Cerebellar nuclear complex (tissue), 1 donor: Measurements from ENCODE around the gene PIP5K1B.
"Not testable (repeated sequence)": the region's sequence is repeated elsewhere in the genome, so short reads cannot be mapped to it uniquely, and the experiment has no call there.

Source experiments
- DNase-seq, 2 experiments: peaks; one replicate each; lab custom pipeline; 2025; lab: John Stamatoyannopoulos, UW

The PIP5K1B gene

GRCh38 chr9:69028754-69029153 lies 323.7 kb downstream of the PIP5K1B start:
- DNase-seq = no peak

DNA sequence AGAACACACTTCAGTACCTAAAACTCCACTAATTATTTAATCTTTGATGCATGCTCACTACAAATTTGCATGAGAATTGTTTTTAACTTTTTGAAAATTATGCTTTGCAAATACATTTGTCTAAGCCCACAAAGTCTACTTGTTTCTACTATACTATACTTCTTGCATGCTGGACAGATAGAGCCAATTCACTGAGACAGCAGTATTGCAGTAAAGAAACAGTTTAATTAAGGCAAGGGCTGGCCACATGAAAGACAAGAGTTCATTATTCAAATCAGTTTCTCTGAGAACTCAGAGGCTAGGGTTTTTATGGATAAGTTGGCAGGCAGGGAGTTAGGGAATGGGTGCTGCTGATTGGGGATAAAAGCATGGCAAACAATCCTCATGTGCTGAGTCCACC lies 324.5 kb downstream of the PIP5K1B start:
- DNase-seq = no peak

DNA sequence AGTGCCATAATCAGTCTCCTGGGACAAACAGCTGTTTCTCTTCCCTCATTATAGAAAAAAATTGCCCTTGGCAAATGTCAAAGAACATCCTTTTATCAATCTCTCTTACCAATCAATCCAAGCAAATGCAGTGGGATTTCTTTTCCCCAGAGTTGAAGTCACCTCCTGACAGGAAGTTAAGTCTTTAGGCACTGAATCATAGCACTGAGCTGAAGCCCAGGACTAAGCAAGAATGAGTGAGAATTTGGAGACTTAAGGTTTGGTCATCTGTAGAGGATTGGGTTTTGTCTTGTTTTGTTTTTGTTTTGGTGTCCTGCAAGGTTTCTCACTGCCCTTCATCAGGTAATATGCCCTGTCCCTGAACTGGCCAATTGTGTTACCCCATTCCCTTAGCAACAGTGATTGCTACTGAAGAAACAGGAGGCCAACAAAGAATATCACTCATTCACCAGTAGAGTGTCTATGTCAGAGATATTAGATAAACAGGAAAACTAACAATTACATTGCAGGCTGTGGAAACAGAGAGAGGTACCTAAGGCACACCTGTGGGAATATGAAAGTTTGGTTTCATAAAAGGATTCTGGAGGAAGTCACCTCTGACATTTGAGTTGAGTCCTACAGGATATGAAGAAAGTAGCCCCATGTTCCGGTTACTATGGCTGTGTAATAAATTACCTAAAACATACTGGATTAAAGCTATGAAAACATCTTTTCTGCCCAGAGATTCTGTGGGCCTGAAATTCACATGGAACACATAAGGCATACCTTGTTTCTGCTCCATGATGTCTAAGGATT lies 326.0 kb downstream of the PIP5K1B start:
- no peak for DNase-seq

DNA sequence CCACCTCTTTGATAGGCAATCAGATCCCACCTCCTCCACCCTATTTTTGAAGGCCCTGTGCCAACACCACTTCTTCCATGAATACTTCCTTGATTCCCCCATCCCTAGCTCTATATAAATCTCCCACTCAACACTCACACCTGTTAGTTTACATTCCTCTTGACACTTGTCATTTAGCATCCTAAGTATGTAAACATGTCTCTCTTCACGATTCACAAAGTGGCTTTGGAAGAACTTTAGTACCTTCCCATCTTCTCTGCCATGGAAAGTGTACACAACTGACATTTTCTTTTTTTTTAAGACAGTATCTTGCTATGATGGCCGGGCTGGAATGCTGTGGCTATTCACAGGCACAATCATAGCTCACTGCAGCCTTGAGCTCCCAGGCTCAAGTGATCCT lies 329.0 kb downstream of the PIP5K1B start:
- DNase-seq = no peak

GRCh38 chr9:69035438-69036308 lies 330.6 kb downstream of the PIP5K1B start, which contains the start of gene FXN:
Gene FXN, plus strand, starts transcription at chr9:69035752. Its CDS starts 31 bp downstream, at chr9:69035783.
- DNase-seq = peak in 1 of 2 experiments; percentile 19

GRCh38 chr9:69036309-69036708 lies 331.3 kb downstream of the PIP5K1B start:
- DNase-seq = no peak

- no peak for DNase-seq
These were observed 331.8 kb downstream of the PIP5K1B start for GRCh38 chr9:69036799-69037198.

DNA sequence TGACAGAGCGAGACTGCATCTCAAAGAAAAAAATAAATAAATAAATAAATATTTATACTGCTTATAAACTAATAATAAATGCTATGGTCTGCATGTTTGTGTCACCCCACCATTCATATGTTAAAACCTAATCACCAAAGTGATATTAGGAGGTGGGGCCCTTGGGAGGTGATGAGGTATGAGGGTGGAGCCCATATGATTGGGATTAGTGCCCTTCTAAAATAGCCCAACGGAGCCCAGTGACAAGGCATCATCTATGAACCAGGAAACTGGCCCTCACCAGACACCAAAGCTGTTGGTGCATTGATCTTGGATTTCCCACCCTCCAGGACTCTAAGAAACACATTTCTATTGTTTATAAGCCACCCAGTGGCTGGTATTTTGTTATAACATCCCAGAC lies 335.6 kb downstream of the PIP5K1B start:
- no peak for DNase-seq

DNA sequence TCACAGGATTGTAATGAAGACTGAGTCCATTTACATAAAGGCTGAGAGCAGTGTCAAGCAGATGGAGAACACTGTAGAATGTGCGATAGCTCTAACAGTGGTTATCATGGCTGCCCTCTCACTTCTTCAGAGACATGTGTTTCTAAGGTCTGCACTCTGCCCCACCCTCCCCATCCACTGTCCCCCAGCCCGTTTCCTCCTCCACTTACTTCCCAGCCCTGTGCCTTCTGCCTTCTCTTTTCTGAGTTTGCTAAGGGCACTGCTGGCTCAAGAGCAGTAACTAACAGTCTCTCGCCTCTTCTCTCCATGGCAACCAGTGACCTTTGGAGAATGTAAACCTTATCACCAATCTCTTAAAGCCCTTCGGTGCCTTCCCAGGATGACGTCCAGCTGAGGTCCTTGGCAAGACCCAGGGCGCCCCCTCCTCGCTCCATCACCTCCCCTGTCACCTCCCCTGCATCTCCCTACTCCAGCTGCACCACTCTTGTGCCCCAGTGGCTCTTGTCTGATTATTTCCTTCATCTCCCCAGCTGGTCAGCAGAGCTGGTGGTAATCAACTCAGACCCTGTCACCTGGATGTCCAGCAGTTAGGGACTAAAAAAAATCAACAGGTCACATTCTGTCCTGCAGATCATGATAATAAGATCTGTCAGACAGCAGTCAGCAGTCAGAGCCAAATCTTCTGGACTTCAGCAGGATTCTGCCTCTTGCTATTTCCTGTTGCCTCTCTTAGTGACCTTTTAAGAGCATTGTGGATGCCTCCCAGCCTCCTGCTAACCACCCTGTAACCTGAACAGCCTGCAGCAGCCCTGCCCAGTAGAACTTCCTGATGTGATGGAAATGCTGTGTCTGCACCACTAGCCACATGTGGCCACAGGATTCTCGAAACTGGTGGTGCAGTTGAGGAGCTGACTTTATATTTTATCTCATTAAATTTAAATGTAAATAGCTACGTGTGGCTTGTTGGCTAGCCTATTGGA lies 339.5 kb downstream of the PIP5K1B start:
- DNase-seq = no peak

DNA sequence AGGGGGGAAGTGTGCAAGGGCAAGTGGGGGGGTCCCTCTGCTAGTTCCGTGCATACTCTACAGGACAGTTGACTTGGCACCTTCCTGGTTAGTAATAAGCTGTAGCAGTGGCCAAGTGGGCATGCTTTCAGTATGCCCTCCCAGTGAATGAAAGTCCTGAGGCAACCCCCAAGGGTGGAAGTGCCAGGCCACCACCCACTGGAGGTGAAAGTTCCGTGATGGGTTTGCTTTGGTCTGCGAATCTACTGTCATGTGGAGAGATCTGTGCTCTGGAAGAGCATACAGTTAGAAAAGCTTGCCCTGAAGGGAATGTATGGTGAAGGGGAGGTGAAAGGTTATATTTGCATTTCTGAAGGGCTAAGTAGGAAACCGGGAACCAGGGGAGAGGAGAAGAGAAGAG lies 340.8 kb downstream of the PIP5K1B start:
- no peak for DNase-seq

DNA sequence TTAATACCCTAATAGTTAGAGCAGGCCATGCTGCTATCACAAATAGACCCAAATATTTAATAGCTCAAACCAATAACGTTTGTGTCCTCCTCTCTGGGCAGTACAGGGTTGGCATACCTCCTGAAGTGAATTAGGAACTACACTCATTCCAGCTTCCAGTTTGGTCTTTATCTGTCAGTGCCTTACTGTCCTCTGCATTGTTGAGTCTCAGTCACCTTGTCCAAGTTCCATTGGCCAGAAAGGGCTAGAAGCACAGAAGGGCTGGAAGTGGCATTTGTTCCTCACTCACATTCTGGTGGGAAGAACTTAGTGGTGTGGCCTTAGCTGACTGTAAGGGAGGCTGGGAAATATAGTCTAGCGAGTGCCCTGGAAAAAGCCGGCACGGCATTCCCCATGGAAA lies 341.7 kb downstream of the PIP5K1B start:
- no peak for DNase-seq

GRCh38 chr9:69047371-69047770 lies 342.3 kb downstream of the PIP5K1B start:
- DNase-seq = no peak

DNA sequence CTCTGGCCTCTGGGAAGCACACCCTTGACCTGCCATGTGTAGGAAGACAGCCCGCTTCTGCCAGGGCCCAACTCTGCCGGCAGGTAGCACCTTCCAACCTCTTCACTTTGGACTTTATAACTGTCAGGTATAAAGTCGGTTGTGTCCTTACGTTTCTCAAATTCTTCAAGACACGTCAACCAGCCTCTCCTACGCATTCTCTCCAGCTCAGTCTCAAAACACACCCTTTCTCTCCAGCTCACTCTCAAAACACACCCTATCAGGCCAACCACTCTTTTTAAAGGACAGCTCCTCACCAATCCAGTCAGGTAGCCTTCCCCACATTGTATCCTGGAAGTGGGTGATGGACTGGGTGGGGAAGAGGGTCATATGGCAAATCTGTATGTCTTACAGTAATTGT lies 344.1 kb downstream of the PIP5K1B start:
- no peak for DNase-seq

- DNase-seq = not testable (repeated sequence)
These were observed 345.9 kb downstream of the PIP5K1B start for GRCh38 chr9:69050936-69051335.

DNA sequence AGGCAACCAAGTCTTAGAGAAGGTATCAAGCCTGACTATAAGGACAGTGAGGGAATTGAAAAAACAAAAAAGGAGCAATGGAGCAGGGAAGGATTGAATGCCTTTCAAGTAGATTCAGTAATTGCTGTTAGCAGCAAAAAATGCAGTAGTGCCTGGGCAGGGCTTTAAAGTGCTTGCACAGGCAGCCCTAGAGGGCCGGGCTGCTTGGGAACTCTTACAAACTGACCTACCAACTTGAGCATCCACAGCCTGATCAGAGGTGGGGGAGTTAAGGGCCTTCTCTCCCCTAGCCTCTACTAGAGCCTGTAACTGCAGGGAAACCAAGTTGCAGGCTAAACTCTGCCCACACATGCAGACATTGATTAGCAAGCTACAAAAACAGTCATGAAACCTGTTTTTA lies 349.9 kb downstream of the PIP5K1B start:
- DNase-seq = no peak

DNA sequence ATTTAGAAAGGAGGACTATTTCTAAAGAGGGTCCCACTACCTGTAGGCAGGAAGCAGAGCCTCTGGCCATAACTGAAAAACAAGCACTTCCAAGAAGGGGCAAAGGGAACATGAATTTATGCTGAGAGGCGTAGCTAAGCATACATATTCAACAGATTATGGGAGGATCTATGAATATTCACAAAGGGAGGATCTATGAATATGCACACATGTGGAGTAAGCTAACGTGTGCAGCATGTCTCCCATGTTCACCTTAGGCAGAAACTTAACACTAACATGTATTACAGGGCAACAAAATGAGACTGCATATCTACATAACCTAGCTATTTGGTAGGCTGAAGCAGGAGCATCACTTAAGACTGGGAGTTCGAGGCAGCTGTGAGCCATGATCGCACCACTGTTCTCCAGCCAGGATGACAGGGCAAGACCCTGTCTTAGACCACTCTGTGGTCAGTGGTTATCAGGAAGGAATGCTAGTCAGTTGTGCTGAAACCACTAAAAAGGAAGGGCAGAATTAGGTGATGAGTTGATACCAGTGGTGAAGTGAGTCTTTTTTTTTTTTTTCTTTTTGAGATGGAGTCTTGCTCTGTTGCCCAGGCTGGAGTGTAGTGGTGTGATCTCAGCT lies 351.3 kb downstream of the PIP5K1B start:
- no peak for DNase-seq

- DNase-seq = no peak
These were observed 353.1 kb downstream of the PIP5K1B start for GRCh38 chr9:69058101-69058500.
